Measurements from ENCODE around the gene TENM4.

Gene TENM4

DNA sequence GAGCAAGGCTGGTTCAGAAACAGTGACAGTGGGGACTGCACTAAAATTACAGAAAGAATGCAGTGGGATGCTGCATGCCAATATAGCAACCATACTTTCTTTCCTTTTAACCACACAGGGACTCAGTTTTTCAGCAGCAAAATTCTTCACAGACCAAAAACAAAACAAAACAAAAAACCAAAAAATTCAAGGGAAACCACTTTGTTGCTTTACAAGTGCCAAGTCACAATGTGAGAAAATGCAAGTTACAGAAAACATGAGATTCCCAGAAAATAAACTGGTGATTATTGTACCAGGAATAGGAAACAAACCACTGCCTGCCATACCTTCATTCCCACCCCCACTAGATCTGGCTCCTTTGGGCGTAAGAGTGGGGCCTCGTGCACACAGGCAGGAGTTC, 52.6 kb downstream of the TENM4 start:
- DNase-seq: peak; percentile 73

DNA sequence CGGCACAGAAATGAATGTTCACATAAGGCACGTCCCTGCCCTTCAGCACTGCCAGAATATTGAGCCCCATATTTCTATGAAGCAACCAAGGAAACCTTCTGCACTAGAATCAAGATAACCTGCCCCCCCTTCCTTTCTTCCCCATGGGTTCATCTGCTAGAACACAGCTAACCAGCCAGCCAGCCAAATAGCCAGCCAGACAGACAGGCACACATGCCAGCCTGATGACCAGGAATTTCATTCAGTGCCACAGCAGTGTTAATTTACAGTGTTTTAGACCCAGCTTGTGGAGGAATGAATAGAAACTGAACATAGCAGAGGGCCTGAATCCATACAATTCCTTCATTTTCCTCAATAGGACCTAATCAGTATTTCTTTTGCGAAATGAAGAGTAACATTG, 57.0 kb downstream of the TENM4 start:
- DNase-seq: no peak

DNA sequence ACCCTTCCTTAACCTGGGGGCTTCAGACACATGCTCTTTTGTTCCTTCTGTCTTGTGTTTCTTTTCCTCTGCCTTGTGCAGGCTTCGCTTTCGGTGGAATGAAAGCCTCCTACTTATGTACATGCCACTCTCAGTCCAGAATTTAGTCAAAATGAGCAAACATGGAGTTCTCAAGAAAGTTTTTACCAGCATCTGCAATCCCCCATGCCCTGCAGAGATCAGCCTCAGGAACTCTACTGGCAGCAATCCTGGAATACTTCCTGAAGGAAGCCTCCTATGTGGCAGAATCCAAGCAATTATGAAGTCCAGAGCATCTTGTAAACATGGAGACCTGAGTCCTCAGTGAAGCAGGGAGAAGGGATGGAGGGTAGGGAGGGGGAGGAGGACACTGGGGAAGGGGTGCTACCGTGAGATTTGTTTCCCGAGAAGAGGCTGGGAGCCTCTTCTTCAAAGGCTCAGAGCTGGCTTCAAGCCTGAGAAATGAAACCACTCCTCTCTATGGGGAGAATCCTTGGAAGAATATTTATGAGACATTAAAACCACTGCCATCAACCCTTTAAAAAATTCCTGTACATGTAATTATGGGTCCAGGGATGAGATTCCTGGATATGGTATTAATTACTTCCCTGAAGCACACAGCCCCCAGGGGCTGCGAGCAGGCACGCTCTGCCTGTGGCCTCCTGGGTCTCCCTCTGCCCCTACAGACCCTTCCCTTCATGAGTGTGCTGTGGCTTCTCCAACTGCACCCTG, 58.4 kb downstream of the TENM4 start:
- DNase-seq: peak; percentile 57

DNA sequence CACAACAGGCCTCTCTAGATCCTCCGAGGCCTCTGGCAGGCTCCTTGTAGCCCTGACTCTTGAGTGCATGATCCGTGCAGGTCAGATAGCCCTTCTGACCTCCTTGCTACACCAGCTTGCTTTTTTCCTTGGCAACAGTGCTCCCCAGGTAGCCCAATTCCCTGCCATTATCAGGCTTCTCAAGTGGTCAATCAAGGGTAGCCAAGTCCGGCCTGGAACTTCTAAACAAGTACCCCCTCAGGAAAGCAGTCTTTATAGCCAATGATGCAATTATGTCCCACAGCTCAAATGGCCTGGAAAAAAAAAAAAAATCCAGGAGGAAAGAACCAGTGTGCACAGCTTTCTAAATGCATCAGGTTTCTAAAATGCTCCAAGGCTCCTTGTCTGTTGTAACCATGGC, 59.8 kb downstream of the TENM4 start:
- DNase-seq: no peak

DNA sequence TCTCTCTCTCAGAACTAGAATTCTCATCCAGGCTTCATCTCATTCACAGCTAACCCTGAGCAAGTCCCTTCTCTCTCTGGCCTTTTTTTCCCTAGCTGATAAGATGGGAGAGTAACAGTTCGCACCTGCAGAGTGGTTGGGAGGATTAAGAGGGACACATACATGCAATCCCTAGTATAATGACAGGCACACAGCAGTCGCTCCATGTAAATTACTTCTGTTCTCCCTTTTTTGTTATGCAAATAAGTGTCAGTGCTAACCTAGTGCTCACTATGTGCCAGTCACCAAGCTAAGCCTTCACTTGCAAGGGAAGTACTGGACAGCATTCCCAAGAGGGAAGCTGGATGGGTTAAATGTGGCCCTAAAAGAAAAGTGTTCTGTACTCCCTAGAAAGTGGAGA, 63.4 kb downstream of the TENM4 start:
- DNase-seq: no peak

DNA sequence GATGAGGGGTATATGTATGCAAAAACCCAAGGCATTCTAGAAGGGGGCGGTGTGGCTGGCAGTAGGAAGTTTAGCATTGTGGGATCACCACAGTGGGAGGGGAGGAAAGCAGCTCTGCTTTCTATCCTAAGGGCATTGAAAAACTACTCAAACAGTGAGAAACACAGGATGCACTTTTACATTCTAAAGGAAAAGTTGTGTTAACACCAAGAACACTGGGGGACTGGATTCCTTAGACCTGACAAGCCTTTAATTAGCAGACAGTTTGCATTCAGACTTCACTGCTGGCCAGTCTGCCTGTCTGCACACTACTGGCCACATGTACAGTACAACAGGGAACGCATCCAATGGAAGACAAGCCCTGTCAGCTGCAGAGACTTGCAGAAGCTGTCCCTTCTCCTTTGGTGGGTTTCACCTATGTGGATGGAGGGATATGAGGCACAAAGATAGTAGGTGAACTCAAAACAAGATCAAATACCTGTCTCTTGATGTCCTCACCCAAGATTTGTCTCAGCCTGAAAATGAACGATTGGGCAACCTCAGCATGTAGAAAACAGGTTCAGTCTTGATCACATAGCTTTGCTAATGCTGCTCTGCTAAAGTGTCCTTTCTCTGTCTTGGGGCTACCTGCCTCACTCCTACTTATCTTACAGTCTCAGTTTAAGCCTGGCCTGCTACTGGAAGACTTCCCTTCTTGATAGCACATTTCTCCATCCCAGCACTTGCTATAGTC, 64.8 kb downstream of the TENM4 start:
- no peak for DNase-seq

DNA sequence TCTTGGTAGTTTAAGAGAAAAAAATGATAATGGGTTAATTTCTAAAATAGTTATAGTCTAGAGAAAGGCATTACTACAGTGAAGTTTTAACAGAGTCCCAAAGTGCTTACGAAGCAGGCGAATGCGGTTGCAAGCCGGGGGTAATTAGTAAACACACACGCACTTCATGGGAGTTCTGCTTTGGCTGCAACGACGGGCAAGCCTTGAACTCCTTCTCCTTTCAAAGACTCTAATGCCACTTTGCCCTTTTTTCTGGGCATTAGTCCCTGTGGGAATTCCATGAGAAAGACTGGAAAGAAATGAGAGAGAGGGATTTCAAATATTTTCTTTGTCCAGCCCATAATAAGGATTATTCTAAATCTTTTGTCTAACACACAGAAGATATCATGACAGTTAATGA, 66.1 kb downstream of the TENM4 start:
- DNase-seq: no peak

DNA sequence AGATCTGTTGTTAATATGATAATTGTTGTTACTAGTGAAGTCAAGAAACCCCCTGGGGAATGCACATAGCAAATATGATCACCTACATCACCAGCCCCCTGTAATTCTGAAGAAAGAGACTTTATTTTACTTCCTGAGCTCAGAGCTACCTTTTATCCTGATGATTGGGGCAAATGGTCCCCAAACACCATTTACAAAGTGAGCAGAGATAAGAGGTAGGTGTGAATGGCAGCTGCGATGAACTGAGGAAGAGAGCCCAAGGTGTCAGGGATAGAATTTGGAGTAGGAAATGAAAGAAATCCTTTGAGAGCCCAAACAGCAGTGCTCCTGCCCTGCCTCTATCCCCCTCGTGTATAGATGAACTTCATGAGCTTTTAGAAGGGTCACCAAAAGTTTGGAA, 69.1 kb downstream of the TENM4 start:
- no peak for DNase-seq

DNA sequence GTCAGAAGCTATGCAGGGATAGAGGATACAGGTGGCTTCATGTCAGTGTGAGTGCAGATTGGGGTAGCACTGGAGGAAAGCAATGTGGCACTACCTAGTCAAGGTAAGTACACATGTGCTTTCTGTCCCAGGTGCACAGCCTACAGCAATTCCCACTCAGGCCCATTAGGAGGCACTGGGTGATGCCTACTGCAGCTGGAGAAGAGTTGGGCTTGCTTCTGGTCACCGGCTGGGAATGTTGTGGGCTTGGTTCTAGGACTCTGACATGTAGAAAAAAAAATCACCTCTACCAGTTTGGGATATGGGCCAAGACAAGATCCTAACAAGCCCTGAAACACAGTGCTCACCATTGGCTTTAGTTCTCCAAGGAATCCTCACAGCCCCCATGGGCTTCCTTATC, 69.7 kb downstream of the TENM4 start:
- DNase-seq: no peak

DNA sequence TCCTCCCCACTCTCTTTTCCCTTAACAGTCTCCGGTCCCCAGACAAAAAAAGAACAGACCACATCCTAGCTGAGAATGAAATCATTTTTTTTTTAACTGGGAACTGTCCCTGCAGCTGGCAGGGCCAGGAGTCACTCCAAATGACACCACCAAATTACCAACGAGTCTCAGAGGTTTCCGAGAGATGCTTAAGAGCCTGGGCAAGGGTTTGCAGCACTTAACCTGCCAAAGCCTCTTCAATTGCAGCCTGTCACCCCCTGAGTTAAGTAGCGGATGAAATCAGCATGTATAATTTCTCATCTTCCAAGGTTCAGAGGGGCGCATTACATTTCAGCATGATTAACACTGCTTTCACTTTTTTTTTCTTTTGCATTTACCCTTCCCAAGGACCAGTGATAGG, 71.8 kb downstream of the TENM4 start:
- DNase-seq: no peak

DNA sequence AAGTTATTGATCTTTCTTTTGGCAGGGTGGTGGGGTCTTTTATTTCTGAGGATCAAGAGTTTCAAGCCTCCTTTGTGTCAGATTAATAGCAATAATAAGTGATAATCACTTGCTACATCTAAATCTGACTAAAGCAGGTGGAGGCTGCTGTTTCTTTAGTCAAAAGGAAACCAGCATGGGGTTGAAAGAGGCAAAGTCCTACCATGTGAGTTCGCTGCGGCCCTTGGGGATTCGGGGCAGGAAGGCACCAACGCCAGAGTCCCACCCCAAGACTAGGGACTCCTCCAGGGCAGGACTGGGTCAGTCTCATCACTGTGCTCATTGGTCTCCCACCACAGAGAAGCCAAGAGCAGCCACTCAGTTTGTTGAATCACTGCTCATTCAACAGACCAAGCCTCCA, 73.0 kb downstream of the TENM4 start:
- DNase-seq: no peak

DNA sequence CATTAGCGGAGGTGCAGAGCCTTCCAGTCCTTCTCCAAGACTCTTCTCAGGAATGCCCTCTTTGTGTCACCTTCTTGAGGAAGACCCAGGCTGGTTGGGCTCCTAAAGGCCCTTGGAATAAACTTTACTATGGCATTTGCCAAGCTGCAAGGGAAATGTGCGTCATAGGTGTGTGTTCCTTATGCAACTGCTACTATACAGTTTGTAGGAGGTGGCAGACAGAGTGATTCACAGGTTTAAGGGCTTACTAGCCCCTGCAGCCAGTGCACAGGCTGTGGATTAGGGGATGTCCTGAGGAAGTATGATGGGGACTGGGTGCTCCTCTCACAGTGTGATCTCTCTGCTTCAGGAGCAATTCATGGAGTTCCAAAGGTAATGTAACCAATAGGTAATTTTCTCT, 74.6 kb downstream of the TENM4 start:
- no peak for DNase-seq

DNA sequence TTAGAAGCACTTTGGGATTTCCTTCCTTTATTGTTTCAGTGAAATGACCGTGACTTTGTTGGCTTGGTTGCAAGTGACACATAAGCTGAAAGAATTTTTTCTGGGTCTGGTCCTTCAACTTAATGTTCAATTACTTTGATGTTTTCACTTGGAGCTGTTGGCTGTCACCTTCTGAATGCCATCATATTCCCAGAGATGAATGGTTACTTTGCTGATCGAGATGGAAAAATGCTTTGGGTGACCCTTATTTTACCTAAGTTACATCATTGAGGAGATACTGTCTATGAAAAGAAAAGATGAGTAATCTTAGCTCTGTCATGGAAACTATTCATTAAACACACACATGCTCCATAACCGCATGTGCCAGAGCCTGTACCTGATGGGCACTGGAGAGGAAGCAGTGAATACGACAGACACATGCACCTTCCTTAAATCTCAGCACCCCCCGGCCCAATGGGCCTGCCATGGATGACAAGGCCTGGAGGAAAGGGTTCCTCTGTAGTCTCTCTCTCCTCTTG, 76.9 kb downstream of the TENM4 start:
- DNase-seq: no peak

DNA sequence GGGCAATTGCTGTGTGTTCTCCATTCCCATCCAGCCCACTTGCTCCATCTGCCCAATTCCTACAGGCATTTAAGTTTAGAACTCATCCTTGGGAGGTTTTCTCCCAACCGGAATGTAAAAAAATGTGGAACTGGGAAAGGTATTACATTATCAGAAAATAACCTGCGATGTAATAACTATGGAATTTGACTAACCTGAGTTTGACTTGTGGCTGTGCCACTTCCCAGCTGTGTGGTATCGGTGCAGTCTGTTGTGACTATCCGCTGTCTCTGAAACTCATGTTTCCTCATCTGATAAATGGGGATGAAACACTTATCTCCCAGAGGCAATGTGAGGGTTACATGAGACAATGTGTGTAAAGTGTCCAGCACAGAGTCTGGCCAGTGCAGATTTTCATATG, 77.6 kb downstream of the TENM4 start:
- DNase-seq: no peak

DNA sequence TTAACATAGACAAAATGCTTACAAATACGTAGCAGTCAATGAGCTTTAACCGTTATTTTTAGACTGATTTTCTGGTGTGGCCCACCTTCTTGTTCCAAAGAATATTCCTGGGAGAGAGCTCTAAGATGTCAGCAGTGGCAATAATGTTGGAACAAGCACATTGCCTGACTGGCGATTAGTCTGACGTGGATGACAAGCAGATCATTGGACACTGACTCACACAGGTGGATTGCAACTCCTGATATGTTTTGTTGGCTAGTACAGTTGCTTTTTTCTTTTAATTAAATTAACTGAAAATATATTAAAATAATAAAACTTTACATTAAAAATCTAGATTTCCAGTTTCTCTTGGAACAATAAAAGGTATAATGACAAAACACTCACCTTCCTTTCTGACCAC, 78.0 kb downstream of the TENM4 start:
- no peak for DNase-seq

DNA sequence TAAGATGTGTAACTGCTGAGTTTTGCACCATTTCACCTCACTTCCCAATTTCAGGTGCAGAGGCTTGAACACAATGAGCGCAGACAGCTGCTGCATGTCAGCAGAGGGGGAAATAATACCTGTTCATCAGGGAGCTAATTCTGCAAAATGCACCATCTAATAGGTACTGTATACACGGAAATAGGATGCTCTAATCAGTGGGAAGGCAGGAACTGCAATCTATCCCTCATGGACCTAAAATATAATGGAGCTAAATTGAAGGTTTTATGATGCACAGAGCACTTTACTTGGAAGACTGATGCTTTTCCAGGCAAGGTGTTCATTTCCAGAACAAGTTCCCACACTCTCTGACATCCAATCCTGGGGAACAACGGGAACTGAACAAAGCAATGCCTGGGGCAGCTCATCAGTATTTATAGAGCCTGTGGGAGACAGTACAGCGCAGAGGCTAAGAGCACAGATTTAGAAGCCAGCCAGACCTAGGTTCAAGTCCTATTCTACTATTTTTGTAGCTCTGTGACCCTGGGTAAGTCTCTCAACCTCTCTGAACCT, 78.5 kb downstream of the TENM4 start:
- DNase-seq: no peak

DNA sequence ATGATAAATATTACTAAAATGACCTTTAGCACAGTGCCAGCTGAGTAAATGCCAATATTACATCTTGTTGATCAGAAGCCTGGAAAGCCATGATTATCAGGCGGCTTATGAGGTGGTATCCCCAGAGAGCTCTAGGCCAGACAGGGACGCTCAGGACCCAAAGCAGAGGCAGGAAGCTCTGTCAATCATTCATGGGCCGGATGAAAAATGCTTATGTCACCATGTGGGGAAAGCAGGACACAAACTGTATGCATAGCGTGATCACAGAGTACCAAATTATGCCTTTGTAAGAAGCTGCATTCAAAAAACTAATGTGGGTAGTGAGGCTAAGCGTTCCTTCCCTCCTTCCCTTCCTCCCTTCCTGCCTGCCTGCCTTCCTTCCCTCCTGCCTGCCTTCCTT, 82.6 kb downstream of the TENM4 start:
- DNase-seq: no peak

DNA sequence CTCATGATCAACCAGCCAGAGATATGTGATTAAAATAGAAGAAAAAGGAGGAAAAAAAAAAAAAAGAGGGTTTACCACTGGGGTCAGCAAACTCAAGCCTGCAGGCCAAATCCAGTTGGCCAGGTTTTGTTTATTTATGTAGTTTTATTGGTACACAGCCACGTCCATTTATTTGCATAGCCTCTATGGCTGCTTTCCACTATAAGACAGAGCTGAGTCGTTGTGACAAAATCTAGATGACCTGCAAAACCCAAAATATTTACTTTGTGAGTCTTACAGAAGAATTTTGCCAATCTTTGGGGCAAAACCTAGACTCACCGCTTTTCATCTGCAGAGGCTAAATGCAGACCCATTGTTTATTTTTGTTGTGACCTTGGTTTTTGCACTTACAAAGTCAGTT, 87.1 kb downstream of the TENM4 start:
- no peak for DNase-seq

DNA sequence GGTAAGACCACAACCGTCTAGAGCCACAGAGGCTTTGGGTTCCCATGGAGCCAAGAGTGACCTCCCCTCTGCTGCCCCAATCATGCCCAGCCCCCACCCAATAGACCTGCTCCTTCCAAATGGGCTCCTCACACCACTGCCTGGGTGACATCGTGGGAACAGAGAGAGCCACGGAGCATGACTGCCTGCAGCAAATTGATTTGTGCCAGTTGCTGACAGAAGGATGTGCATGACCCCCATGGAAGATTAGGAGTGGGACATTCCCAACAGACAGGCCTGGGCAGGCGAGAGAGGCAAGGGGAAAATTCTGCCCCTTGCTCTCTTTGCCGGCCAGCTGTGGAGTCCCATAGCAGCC, 88.5 kb downstream of the TENM4 start:
- DNase-seq: no peak

DNA sequence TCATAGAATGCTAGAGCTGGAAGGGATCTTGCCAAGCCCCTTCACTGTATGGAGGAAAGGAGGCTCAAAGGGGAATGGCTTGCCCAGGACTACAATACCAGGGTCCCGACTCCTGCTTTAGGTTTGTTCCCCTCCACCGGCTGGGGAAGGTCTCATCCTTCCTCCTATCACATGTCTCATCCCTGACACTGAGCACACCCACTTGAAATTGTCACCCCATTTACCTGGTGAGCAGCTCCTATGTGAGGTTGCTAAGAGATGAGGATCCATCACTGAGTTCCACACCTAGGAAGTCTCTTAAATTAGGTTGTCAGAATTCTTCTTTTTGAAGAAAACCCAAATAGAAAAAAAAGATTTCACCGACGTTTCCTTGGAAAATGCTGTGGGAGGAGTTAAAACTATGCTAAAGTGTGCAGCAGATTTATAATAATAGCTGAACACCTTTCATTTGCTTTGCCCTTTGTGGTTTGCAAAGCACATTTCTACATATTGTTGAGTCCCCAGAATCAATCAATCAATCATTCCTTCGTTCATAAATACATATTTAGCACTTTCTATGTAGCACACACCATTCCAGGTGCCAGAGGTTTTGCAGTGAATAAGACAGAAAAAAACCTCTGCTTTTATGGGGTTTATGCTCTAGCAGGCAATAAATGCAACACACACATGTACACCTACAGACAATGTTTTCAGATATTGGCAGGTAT, 91.7 kb downstream of the TENM4 start:
- no peak for DNase-seq

DNA sequence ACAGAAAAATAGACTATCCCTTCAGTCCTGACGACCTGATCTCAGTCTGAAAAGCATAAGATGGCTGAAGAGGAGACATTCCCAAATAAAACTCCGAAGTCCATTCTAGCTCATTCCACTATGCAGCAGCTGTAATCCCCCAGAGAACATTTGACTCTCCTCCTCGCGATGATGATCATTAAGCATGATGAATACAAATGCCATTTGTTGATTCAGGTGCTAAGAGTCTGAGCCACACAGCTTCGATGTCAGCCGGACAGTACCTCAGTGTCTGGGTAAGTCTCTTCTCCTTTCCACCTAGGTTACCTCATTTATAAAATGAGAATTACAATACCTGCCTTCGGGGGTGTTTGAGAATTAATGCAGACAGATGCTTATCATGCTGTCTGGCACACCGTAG, 94.8 kb downstream of the TENM4 start:
- no peak for DNase-seq

DNA sequence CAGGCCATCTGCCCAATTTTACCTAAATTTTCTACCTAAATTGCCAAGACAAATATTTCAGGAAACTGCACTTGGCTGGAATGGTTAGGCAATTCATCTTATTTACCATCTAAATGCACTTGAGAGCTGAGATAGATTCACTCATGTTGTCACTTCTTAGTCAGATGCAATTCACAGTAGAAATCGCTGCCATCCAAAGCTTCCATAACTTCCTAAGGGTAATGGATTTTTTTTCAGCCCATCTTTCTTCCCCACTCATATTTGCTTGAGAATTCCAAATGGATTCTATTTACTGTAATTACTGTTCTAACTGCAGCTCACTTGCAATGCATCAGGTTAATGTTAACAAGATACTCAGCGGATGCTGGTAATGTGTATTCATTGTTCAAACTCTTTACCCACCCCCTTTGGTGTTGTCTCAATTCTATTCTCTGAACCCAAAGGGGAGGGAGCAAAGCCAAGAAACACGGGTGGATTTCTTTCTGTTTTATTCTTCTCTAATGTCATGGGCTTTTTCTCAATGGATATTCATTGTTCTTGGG, 96.0 kb downstream of the TENM4 start:
- DNase-seq: no peak

DNA sequence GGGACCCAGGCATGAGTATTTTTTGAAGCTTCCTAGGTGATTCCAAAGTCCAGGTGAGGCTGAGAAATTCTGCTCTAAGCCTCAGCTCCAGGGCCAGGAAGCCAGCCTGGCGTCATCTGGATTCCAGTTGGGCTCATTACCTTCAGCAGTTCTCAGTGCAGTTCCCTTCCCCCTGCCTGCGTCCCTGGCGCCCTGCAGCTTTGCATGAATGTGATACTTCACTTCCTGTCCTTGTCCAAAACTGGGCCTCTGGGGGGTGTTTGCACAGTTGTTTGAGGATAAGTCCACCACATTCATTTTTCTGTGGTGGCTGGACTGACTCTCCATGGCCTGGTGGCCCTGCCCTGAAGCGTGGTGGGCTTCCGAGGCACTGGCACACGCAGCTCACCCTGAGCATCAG, 98.1 kb downstream of the TENM4 start:
- peak; percentile 12 for DNase-seq
